ENCODE results near the gene DNAJC22. TPM values are rescaled to one million over a fixed set of nuclear protein-coding genes. Genes with fewer than 3 reads are reported as not detected.

Gene DNAJC22
- total and polyA plus RNA-seq, 5 experiments from 2014 or later = not detected

DNA sequence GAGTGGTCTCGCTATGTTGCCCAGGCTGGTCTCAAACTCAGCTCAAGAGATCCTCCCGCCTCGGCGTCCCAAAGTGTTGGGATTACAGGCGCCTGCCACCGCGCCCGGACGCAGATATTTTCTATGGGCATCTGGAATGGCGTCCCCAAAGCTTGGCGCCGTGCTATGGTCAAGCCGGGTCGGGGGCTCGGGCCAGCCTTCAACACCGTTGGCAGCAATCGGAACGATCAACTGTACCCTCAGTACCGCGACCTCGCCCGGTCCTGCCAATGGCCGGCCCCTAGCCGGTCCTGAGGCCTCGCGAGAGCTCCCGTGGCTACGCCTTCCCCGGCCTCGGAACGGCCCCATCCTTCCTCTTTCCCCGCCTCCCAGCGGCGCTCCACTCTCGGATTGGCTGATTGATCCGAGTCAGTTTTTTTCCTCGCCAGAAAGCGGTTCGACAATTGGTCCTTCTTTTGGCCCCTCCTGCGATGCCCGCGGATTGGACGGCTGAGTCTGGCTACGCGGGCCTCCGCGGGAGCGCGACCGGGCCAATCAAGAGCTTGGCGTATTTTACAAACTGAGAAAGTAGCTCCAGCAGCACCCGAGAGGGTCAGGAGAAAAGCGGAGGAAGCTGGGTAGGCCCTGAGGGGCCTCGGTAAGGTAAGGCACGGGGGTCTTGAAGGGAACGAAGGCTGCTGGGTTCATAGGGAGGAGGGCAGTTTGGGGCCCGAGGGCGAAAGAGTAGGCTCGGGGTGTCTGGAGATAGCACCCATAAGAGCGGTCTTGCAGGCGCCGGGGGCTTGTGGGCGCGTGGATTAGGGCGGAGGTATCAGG lies 23.8 kb upstream of the DNAJC22 start, which contains the start of gene TROAP:
TSS of gene TROAP (plus strand) at position 548 of the 816 bp plus-strand sequence. CDS start 354 bp downstream, outside the sequence.
- POLR2A ChIA-PET = interaction anchor here (0.6 to 2.0 kb wide), 7 partner anchors 10 to 44 kb away, joined by 3 to 9 read pairs (median 4); partner anchors contain the start of genes C1QL4, DNAJC22 and PRPH
- DNase-seq (peak; percentile 90 to 98 (median 97)), ATAC-seq (peak; percentile 95 to 98)
- H3K4me1 Mint-ChIP-seq = peaks cover 7 to 21% (median 16%) of the 10 kb centered on the region in 4 donors
- no peaks in the 10 kb centered on the region for H3K27me3 Mint-ChIP-seq
- H3K9me3 Mint-ChIP-seq = no peaks in the 10 kb centered on the region
- H3K4me3 Mint-ChIP-seq = peak within 1 kb of the TSS; percentile 87 to 99 (median 94)
- H3K36me3 Mint-ChIP-seq = no peaks in the 10 kb centered on the region
- H3K27ac Mint-ChIP-seq = peak within 1 kb of the TSS; percentile 66 to 95 (median 88)

- H3K4me3 Mint-ChIP-seq = peak overlapping the region; percentile 87 to 99 (median 94)
- DNase-seq (no peak), ATAC-seq (no peak)
- H3K36me3 Mint-ChIP-seq = no peaks in the 10 kb centered on the region
- no peaks in the 10 kb centered on the region for H3K27me3 Mint-ChIP-seq
- H3K4me1 Mint-ChIP-seq = peaks cover 7 to 21% (median 16%) of the 10 kb centered on the region in 4 donors
- H3K27ac Mint-ChIP-seq = peak overlapping the region in 8 of 10 donors; percentile 6 to 94 (median 84)
- POLR2A ChIA-PET = interaction anchor here (1.2 to 2.0 kb wide), 3 partner anchors 13 to 43 kb away, joined by 4 to 9 read pairs (median 5); partner anchors contain the start of genes C1QL4 and DNAJC22
- no peaks in the 10 kb centered on the region for H3K9me3 Mint-ChIP-seq
Observed at GRCh38 chr12:49323524-49324097, 23.1 kb upstream of the DNAJC22 start.

DNA sequence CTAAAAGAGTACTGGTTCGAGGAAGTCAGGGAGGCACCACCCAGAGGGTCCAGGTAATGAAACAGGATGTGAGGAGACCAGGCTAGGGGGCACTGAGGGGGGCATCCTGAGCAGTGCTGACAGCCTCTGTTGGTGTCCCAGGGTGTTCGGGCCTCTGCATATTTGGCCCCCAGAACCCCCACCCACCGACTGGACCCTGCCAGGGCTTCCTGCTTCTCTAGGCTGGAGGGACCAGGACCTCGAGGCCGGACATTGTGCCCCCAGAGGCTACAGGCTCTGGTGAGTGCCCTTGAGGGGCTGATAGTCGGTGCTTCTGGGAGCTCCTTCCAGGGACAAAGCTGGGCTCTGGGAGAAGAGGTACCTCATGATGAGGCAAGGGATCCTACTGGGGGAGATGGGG lies 21.1 kb upstream of the DNAJC22 start:
- POLR2A ChIA-PET = no interaction called here
- peaks cover 0 to 3% (median 0%) of the 10 kb centered on the region in 5 donors for H3K27me3 Mint-ChIP-seq
- H3K36me3 Mint-ChIP-seq = no peaks in the 10 kb centered on the region
- H3K27ac Mint-ChIP-seq = no peak overlapping the region
- no peaks in the 10 kb centered on the region for H3K9me3 Mint-ChIP-seq
- no peak for DNase-seq
- no peak for ATAC-seq
- peaks cover 7 to 21% (median 16%) of the 10 kb centered on the region in 4 donors for H3K4me1 Mint-ChIP-seq
- no peak overlapping the region for H3K4me3 Mint-ChIP-seq

DNA sequence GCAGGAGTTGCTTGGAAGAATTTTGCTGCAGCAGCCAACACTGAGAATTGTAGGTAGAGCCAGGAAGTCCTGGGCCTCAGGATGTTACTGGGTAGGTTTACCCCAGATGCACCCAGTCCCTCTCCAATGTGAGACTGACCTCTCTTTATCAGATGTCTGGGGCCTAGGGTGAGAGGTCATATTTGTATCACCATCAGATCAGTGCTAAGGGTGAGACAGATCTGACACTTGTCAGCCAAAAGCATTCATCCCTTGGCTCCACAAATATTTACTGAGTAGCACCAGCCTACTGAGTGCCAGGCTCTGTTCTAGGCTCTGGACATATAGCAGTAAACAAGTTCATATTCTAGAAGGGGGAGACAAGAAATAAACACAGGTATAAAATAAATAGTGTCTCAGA lies 19.3 kb upstream of the DNAJC22 start:
- ATAC-seq = no peak
- Mint-ChIP-seq H3K4me3 (no peak overlapping the region), H3K27me3 (peaks cover 9 to 21% (median 16%) of the 10 kb centered on the region in 5 donors), H3K4me1 (peaks cover 5 to 14% (median 10%) of the 10 kb centered on the region in 4 donors), H3K36me3 (no peaks in the 10 kb centered on the region), H3K9me3 (no peaks in the 10 kb centered on the region), H3K27ac (no peak overlapping the region)
- DNase-seq = no peak
- POLR2A ChIA-PET = no interaction called here

DNA sequence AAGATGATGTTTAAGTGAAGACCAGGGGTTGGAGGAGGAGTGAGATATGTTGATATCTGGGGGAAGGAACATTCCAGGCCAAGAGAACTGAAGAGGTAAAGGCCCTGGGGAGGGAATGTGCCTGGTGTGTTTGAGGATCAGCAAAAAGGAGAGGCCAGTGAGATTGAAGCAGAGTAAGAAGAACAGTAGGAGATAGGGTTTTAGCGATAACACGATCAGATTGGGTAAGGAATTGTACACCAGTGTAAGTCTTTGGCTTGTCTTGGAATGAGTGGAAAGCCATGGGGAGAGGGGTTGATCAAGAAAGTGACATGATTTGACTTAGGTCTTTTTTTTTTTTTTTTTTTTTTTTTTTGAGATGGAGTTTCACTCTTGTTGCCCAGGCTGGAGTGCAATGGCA lies 18.8 kb upstream of the DNAJC22 start:
- Mint-ChIP-seq H3K4me3 (no peak overlapping the region), H3K27ac (no peak overlapping the region), H3K27me3 (peaks cover 10 to 25% (median 21%) of the 10 kb centered on the region in 5 donors), H3K4me1 (peaks cover 5 to 14% (median 10%) of the 10 kb centered on the region in 4 donors), H3K36me3 (no peaks in the 10 kb centered on the region), H3K9me3 (no peaks in the 10 kb centered on the region)
- DNase-seq = no peak
- POLR2A ChIA-PET = no interaction called here
- ATAC-seq = no peak

- no peaks in the 10 kb centered on the region for H3K36me3 Mint-ChIP-seq
- POLR2A ChIA-PET = no interaction called here
Observed at GRCh38 chr12:49328816-49329215, 17.9 kb upstream of the DNAJC22 start.

GRCh38 chr12:49330032-49330619 lies 16.6 kb upstream of the DNAJC22 start:
- POLR2A ChIA-PET = no interaction called here
- H3K4me1 Mint-ChIP-seq = peaks cover 8 to 15% (median 12%) of the 10 kb centered on the region in 4 donors
- ATAC-seq (no peak), DNase-seq (no peak)
- H3K27ac Mint-ChIP-seq = peak overlapping the region in 1 of 10 donors; percentile 70
- peaks cover 21 to 45% (median 31%) of the 10 kb centered on the region in 5 donors for H3K27me3 Mint-ChIP-seq
- no peaks in the 10 kb centered on the region for H3K9me3 Mint-ChIP-seq
- no peaks in the 10 kb centered on the region for H3K36me3 Mint-ChIP-seq
- no peak overlapping the region for H3K4me3 Mint-ChIP-seq

More at GRCh38 chr12:49328816-49329215, 17.9 kb upstream of the DNAJC22 start:
- no peak for ATAC-seq
- Mint-ChIP-seq H3K4me1 (peaks cover 4 to 13% (median 6%) of the 10 kb centered on the region in 4 donors), H3K27me3 (peaks cover 15 to 32% (median 24%) of the 10 kb centered on the region in 5 donors), H3K9me3 (no peaks in the 10 kb centered on the region), H3K27ac (no peak overlapping the region), H3K4me3 (no peak overlapping the region)
- no peak for DNase-seq

DNA sequence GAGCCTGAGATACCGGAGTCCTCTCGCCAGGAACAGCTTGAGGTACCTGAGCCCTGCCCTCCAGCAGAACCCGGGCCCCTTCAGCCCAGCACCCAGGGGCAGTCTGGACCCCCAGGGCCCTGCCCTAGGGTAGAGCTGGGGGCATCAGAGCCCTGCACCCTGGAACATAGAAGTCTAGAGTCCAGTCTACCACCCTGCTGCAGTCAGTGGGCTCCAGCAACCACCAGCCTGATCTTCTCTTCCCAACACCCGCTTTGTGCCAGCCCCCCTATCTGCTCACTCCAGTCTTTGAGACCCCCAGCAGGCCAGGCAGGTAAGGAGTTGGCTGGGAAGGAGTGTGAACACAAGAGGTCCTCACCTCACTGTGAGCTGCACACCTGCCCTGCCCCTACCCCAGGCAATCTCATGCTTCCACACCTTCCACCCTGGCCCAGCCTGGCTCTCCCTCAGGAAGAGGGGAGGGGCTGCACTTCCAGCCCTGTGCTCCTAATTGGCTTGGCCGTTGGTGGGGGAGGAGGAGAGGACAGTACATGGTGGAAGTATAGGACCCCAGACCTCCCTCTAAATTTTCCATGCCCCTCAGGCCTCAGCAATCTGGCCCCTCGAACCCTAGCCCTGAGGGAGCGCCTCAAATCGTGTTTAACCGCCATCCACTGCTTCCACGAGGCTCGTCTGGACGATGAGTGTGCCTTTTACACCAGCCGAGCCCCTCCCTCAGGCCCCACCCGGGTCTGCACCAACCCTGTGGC lies 15.9 kb upstream of the DNAJC22 start:
- Mint-ChIP-seq H3K4me3 (no peak overlapping the region), H3K36me3 (no peaks in the 10 kb centered on the region), H3K9me3 (no peaks in the 10 kb centered on the region), H3K27ac (no peak overlapping the region), H3K4me1 (peaks cover 11 to 21% (median 15%) of the 10 kb centered on the region in 4 donors), H3K27me3 (peaks cover 27 to 52% (median 37%) of the 10 kb centered on the region in 5 donors)
- ATAC-seq = no peak
- POLR2A ChIA-PET = interaction anchor here (1.6 kb wide), 1 partner anchor 11 kb away, joined by 5 read pairs; no protein-coding TSS in a partner anchor
- no peak for DNase-seq

GRCh38 chr12:49331380-49332222 lies 15.1 kb upstream of the DNAJC22 start:
- POLR2A ChIA-PET = interaction anchor here (1.5 to 1.6 kb wide), 2 partner anchors 9 to 10 kb away, joined by 4 to 5 read pairs; partner anchors contain the start of gene TROAP
- H3K9me3 Mint-ChIP-seq = no peaks in the 10 kb centered on the region
- DNase-seq = no peak
- H3K4me3 Mint-ChIP-seq = peak overlapping the region in 1 of 10 donors; percentile 22
- peaks cover 11 to 21% (median 16%) of the 10 kb centered on the region in 4 donors for H3K4me1 Mint-ChIP-seq
- no peaks in the 10 kb centered on the region for H3K36me3 Mint-ChIP-seq
- H3K27me3 Mint-ChIP-seq = peaks cover 27 to 53% (median 39%) of the 10 kb centered on the region in 5 donors
- H3K27ac Mint-ChIP-seq = peak overlapping the region in 1 of 10 donors; percentile 56
- peak; percentile 49 to 56 for ATAC-seq

GRCh38 chr12:49332441-49332861 lies 14.2 kb upstream of the DNAJC22 start:
- ATAC-seq = no peak
- POLR2A ChIA-PET = interaction anchor here (0.5 to 1.6 kb wide), 5 partner anchors 9 to 420 kb away, joined by 3 to 5 read pairs (median 5); partner anchors contain the start of gene TROAP
- no peaks in the 10 kb centered on the region for H3K36me3 Mint-ChIP-seq
- H3K27ac Mint-ChIP-seq = peak overlapping the region in 3 of 10 donors; percentile 21 to 48 (median 29)
- peak overlapping the region in 5 of 10 donors; percentile 22 to 74 (median 33) for H3K4me3 Mint-ChIP-seq
- peaks cover 30 to 59% (median 48%) of the 10 kb centered on the region in 5 donors for H3K27me3 Mint-ChIP-seq
- peaks cover 14 to 29% (median 24%) of the 10 kb centered on the region in 4 donors for H3K4me1 Mint-ChIP-seq
- DNase-seq = no peak
- peaks cover 0 to 3% (median 0%) of the 10 kb centered on the region in 9 donors for H3K9me3 Mint-ChIP-seq

DNA sequence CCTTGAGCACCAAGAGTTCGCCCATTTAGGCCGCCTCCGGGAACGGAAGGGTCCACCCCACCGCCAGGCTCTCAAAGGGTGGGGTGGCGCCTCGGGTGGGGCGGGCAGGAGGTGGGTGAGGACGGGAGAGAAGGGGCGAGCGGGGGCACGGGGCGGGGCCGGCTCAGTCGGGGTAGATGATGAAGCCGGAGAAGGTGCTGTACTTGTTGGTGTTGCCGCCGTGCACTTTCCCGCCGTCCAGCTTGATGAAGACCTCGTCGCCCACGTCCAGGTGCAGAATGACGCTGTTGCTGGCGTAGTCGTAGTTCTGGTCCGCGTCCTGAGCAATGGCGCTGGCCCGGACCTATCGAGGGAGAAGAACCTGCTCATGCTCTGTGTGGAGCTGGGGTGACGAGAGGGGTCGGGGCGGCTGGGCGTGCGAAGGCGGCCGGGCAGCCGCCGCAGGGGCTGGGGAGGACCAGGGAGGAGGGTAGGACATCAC lies 13.8 kb upstream of the DNAJC22 start:
- ATAC-seq (no peak), DNase-seq (no peak)
- Mint-ChIP-seq H3K36me3 (no peaks in the 10 kb centered on the region), H3K27ac (peak overlapping the region in 1 of 10 donors; percentile 48), H3K9me3 (peaks cover 0 to 3% (median 0%) of the 10 kb centered on the region in 9 donors), H3K4me1 (peaks cover 19 to 34% (median 29%) of the 10 kb centered on the region in 4 donors), H3K27me3 (peaks cover 34 to 64% (median 53%) of the 10 kb centered on the region in 5 donors), H3K4me3 (peak overlapping the region; percentile 22 to 74 (median 51))
- POLR2A ChIA-PET = interaction anchor here (0.5 to 1.5 kb wide), 4 partner anchors 10 to 420 kb away, joined by 3 to 5 read pairs (median 4); partner anchors contain the start of gene TROAP
